Gastrocnemius medialis (tissue), 4 donors: ENCODE data around the gene PIK3C3.

Experiments
- CTCF ChIP-seq, 5 experiments: fragments of 450-650 bp in 3 of 5; fragments of 200-600 bp in 2 of 5; sonication (generic) in 2 of 5; IDR thresholded peaks in 4 of 5; conservative IDR thresholded peaks in 1 of 5; 1 replicate in 4 of 5; 2 replicates in 1 of 5; pipeline ENCODE4 v1.5.1; 2016 to 2019; ENCODE audit warnings: antibody characterized with exemption in 5 of 5, mild to moderate bottlenecking in 3 of 5, moderate library complexity in 3 of 5
- POLR2A ChIP-seq, 2 donors: fragments of 450-650 bp; IDR thresholded peaks; one replicate each; pipeline ENCODE4 v1.6.1; 2017; ENCODE audit warnings: antibody characterized with exemption in 2 of 2, mild to moderate bottlenecking in 2 of 2, moderate library complexity in 2 of 2

- TF ChIP-seq POLR2A (IDR thresholded peaks at IDR 0.05) (no peak), CTCF (IDR thresholded peaks at IDR 0.05 in 4 of 5, conservative IDR thresholded peaks at IDR 0.05 in 1 of 5) (no peak)
Measured at GRCh38 chr18:41969881-41970280, 14.8 kb downstream of the PIK3C3 start.
